Peyer's patch (tissue), 4 donors: ENCODE results near the gene PLEKHA6. TPM values are rescaled to one million over a fixed set of nuclear protein-coding genes. Genes with fewer than 3 reads are reported as not detected.

Experiments used
- DNase-seq, 3 donors: peaks; one replicate each; pipeline ENCODE4 v3.0.0-alpha.2; 2017 to 2019
- H3K27ac ChIP-seq, 4 donors: fragments of 200-600 bp; sonication (generic); one replicate each; pipeline ENCODE4 v1.5.1; 2016 to 2019
- H3K27me3 ChIP-seq, 2 donors: fragments of 200-600 bp; sonication (generic); one replicate each; pipeline ENCODE4 v1.5.1; 2019
- H3K36me3 ChIP-seq, 3 donors: fragments of 200-600 bp; sonication (generic); one replicate each; pipeline ENCODE4 v1.5.1; 2016 to 2019
- H3K4me1 ChIP-seq, 4 donors: fragments of 200-600 bp; sonication (generic); one replicate each; pipeline ENCODE4 v1.5.1; 2016 to 2019
- H3K4me3 ChIP-seq, 4 donors: fragments of 200-600 bp; sonication (generic); 1 replicate in 3 of 4; 2 replicates in 1 of 4; pipeline ENCODE4 v1.5.1; 2016 to 2019; ENCODE audit warnings: mild to moderate bottlenecking in 1 of 4
- H3K9me3 ChIP-seq, 4 donors: fragments of 200-600 bp; sonication (generic); one replicate each; pipeline ENCODE4 v1.5.1; 2016 to 2019; ENCODE audit warnings: mild to moderate bottlenecking in 1 of 4
- POLR2A ChIP-seq, 2 donors: fragments of 450-650 bp; IDR thresholded peaks; one replicate each; pipeline ENCODE4 v1.5.1; 2017; ENCODE audit warnings: antibody characterized with exemption in 2 of 2, mild to moderate bottlenecking in 2 of 2, moderate library complexity in 2 of 2
- total RNA-seq, 4 donors: library from RNA; depleted of rRNA; stranded (reverse); fragments of >200 nt; gene quantifications; one replicate each; pipeline ENCODE4 v1.1.0, GENCODE V29; 2016
- TF ChIP-seq, protein P1 (sequence below), 6 experiments: fragments of 450-650 bp in 4 of 6; fragments of 200-600 bp in 2 of 6; sonication (generic) in 1 of 6; IDR thresholded peaks; one replicate each; pipeline ENCODE4 v1.5.1; 2017 to 2019; ENCODE audit warnings: antibody characterized with exemption in 6 of 6, mild to moderate bottlenecking in 3 of 6, moderate library complexity in 1 of 6

The PLEKHA6 gene
- total RNA-seq, 4 donors from 2014 or later = 57.3 to 91.6 (median 70.2) TPM

DNA sequence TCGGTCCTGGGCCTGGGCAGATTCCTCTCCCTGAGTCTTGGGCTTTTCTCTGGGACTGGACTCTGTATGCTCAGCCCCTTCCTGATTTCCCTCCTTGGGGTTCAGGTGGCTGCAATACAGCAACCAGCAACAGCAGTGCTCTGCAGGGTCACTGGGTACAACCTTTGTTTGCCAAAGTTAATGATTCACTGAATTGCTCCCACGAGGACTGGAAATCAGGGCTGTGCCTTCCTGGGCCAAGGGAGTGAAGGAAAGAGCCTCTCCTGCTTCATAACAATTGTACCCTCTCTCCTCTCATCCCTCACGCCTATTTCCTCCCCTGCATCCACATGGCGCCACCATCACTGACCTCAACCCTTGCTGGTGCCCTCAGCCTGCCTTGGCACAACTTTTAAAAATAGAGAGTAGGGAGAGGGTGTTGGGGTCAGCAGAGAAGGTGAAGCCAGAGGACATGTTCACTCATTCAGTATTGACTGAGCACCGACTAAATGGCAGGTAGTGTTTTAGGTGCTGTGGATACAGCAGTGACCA is 93.2 kb downstream of the PLEKHA6 start:
- Histone ChIP-seq H3K36me3 (peaks cover 0 to 60% (median 0%) of the 10 kb centered on the region in 3 donors), H3K27me3 (no peaks in the 10 kb centered on the region), H3K4me3 (no peak overlapping the region), H3K27ac (peak overlapping the region in 2 of 4 donors; percentile 59 to 79), H3K9me3 (no peaks in the 10 kb centered on the region), H3K4me1 (peaks cover 0 to 37% (median 3%) of the 10 kb centered on the region in 4 donors)
- TF ChIP-seq POLR2A (IDR thresholded peaks at IDR 0.05) = no peak
- TF ChIP-seq, protein P1, sequence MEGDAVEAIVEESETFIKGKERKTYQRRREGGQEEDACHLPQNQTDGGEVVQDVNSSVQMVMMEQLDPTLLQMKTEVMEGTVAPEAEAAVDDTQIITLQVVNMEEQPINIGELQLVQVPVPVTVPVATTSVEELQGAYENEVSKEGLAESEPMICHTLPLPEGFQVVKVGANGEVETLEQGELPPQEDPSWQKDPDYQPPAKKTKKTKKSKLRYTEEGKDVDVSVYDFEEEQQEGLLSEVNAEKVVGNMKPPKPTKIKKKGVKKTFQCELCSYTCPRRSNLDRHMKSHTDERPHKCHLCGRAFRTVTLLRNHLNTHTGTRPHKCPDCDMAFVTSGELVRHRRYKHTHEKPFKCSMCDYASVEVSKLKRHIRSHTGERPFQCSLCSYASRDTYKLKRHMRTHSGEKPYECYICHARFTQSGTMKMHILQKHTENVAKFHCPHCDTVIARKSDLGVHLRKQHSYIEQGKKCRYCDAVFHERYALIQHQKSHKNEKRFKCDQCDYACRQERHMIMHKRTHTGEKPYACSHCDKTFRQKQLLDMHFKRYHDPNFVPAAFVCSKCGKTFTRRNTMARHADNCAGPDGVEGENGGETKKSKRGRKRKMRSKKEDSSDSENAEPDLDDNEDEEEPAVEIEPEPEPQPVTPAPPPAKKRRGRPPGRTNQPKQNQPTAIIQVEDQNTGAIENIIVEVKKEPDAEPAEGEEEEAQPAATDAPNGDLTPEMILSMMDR (IDR thresholded peaks at IDR 0.05) = no peak
- DNase-seq = peak in 2 of 3 donors; percentile 59 to 72

DNA sequence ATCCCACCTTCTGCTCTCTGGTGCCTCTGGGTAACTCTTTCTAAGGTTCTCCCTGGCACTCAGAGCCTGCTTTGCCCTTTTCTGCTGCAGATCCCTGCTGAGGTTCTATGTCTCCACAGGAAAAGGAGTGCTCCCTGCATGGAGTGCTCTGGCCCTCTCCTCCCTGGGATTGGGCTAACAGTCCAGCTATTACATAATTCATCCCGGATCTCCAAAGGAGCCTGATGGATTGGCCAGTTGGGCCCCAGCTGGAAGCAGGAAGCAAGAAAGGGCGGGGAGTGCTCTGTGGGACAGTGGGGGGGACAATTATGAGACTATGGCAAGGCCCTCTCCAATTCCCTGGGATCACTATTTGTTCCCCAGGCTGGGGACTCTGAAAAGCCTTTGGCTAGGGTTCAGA is 94.1 kb downstream of the PLEKHA6 start:
- Histone ChIP-seq H3K4me1 (peaks cover 0 to 37% (median 3%) of the 10 kb centered on the region in 4 donors), H3K9me3 (no peaks in the 10 kb centered on the region), H3K36me3 (peaks cover 0 to 60% (median 0%) of the 10 kb centered on the region in 3 donors), H3K27ac (peak overlapping the region in 2 of 4 donors; percentile 59 to 79), H3K27me3 (no peaks in the 10 kb centered on the region), H3K4me3 (no peak overlapping the region)
- TF ChIP-seq, protein P1 (IDR thresholded peaks at IDR 0.05) = no peak
- TF ChIP-seq POLR2A (IDR thresholded peaks at IDR 0.05) = no peak
- no peak for DNase-seq

DNA sequence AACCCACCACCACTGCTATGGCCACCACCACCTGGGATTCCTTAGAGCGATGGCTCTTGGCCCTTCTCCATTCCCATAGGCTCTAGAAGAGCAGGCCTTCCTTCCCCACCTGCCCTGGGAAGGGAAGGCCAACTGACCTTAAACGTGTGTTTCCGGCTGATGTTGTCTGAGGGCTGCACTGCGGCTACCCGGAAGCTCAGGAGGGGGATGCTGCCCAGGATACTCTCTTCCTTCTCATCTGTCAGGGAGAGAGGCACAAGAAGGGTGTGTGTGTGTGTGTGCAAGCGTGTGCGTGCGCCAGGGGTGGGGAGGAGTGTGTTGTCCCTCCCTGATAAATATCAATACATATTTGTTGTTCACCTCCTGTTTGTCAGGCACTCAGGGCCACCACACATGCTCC is 94.9 kb downstream of the PLEKHA6 start:
- no peak for DNase-seq
- H3K4me3 ChIP-seq = no peak overlapping the region
- no peaks in the 10 kb centered on the region for H3K9me3 ChIP-seq
- peaks cover 0 to 55% (median 0%) of the 10 kb centered on the region in 3 donors for H3K36me3 ChIP-seq
- peaks cover 0 to 37% (median 3%) of the 10 kb centered on the region in 4 donors for H3K4me1 ChIP-seq
- TF ChIP-seq, protein P1 (IDR thresholded peaks at IDR 0.05) = no peak
- no peak for TF ChIP-seq POLR2A (IDR thresholded peaks at IDR 0.05)
- H3K27me3 ChIP-seq = no peaks in the 10 kb centered on the region
- no peak overlapping the region for H3K27ac ChIP-seq

DNA sequence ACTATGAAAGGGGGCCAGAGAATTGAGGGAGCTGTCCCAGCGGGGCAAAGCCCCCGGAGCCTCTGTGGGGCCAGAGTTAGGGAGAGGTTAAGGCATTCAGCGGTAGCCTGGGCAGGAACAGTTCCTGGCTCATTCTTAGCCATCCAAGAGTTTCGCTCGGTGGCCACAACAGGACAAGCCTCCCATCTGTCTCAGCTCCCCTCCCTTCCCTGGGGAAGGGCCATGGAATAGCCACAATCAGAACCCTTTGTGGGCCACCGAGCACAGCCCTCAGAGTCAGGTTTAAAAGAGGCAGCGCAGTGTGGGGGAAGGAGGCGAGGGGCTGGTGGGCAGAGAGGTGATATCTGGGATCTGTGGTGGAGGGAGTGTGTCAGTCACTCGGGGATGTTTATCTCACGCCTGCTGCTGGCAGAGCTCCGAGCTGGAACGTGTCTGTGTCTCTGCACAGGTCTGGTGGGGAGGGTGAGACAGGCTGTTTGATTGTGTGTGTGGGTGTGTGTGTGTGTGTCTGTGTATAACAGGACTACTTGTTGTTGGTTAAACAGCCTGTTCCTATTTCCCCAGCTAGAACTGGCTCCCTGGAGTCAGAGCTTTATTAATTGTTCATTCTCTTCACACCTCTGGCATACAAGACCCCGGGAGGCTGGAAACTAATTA is 96.3 kb downstream of the PLEKHA6 start:
- Histone ChIP-seq H3K27ac (peak overlapping the region in 1 of 4 donors; percentile 52), H3K27me3 (no peaks in the 10 kb centered on the region), H3K36me3 (peaks cover 0 to 64% (median 0%) of the 10 kb centered on the region in 3 donors), H3K9me3 (no peaks in the 10 kb centered on the region), H3K4me3 (no peak overlapping the region), H3K4me1 (peaks cover 0 to 37% (median 3%) of the 10 kb centered on the region in 4 donors)
- no peak for DNase-seq
- TF ChIP-seq, protein P1 (IDR thresholded peaks at IDR 0.05) = no peak
- TF ChIP-seq POLR2A (IDR thresholded peaks at IDR 0.05) = no peak

DNA sequence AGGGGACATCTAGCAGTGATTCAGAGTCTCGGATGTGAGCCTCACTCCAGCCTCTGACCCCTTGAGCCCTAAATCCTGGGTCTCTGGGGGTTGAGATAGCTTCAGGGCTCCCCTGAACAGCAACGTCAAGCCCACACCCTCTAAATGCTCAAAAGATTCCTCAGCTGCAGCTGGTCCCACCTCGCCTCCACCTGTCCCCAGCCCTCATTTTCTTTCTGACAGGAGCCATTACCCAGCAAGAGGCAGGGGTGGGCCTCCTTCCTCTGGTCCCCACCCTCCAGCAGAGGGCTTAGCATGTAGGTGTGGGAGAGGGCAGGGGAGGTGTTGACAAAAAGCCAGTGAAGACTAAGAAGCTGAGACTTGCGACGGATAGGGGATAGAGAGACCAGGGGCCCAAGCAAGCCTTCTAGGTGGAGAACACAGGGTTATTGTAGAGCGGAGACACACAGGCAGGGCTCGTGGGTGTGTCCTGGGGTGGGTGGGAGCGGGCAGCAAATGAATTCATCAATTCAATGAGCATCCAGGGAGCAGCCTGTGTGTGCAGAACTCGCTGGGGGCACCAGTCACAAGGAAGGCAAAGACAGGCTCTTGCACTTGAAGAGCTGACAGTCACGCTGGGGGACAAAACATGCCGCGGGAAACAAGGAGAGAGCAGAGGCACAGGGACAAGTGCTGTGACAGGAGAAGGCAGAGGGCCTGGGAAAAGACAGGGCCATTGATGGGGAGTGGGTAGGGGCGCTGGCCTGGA is 97.0 kb downstream of the PLEKHA6 start:
- H3K9me3 ChIP-seq = no peaks in the 10 kb centered on the region
- H3K4me3 ChIP-seq = no peak overlapping the region
- H3K4me1 ChIP-seq = peaks cover 0 to 32% (median 3%) of the 10 kb centered on the region in 4 donors
- no peaks in the 10 kb centered on the region for H3K27me3 ChIP-seq
- TF ChIP-seq, protein P1 (IDR thresholded peaks at IDR 0.05) = no peak
- no peak for TF ChIP-seq POLR2A (IDR thresholded peaks at IDR 0.05)
- H3K36me3 ChIP-seq = peaks cover 0 to 65% (median 0%) of the 10 kb centered on the region in 3 donors
- no peak for DNase-seq
- H3K27ac ChIP-seq = no peak overlapping the region
